GM21526 (cell line): ENCODE results near the gene PLCD1.
"Not testable (repeated sequence)": the region's sequence is repeated elsewhere in the genome, so short reads cannot be mapped to it uniquely, and the experiment has no call there.

ENCODE experiments used
- ATAC-seq: cut with Tn5 transposase; IDR thresholded peaks from one replicate; pipeline ENCODE4 v1.9.1; 2021; ENCODE audit warnings: moderate library complexity; ENCODE audit not compliant: unreplicated experiment, low FRiP score

The PLCD1 gene

GRCh38 chr3:37988376-37988775, 41.1 kb downstream of the PLCD1 start:
- not testable (repeated sequence) for ATAC-seq

- no peak for ATAC-seq
Observed at GRCh38 chr3:37987751-37988179, 41.7 kb downstream of the PLCD1 start.

GRCh38 chr3:37987315-37987697, 42.1 kb downstream of the PLCD1 start:
- ATAC-seq, result no peak

- no peak for ATAC-seq
Observed at GRCh38 chr3:37986479-37987314, 42.7 kb downstream of the PLCD1 start.

- ATAC-seq, result no peak
Observed at GRCh38 chr3:37985637-37986320, 43.7 kb downstream of the PLCD1 start.

- no peak for ATAC-seq
Observed at GRCh38 chr3:37984596-37984995, 44.8 kb downstream of the PLCD1 start.

GRCh38 chr3:37984051-37984450, 45.4 kb downstream of the PLCD1 start:
- ATAC-seq, result no peak

GRCh38 chr3:37982331-37982730, 47.1 kb downstream of the PLCD1 start:
- ATAC-seq, result no peak

- no peak for ATAC-seq
Observed at GRCh38 chr3:37981348-37981664, 48.1 kb downstream of the PLCD1 start.

- ATAC-seq, result no peak
Observed at GRCh38 chr3:37980462-37981347, 48.7 kb downstream of the PLCD1 start.

GRCh38 chr3:37979541-37980461, 49.6 kb downstream of the PLCD1 start:
- no peak for ATAC-seq

GRCh38 chr3:37974121-37975083, 55.0 kb downstream of the PLCD1 start:
- peak; percentile 66 for ATAC-seq

GRCh38 chr3:37973246-37974054, 56.0 kb downstream of the PLCD1 start:
- ATAC-seq, result no peak

GRCh38 chr3:37972056-37972455, 57.4 kb downstream of the PLCD1 start:
- not testable (repeated sequence) for ATAC-seq

GRCh38 chr3:37971467-37971866, 58.0 kb downstream of the PLCD1 start:
- no peak for ATAC-seq

- ATAC-seq, result no peak
Observed at GRCh38 chr3:37970802-37971201, 58.6 kb downstream of the PLCD1 start.

- ATAC-seq, result no peak
Observed at GRCh38 chr3:37969596-37970100, 59.8 kb downstream of the PLCD1 start.
